OCI-LY7 (cell line): ENCODE data around the gene DMRT1. TPM values are rescaled to one million over a fixed set of nuclear protein-coding genes. Genes with fewer than 3 reads are reported as not detected.

Experiments
- BruUV-seq: library from RNA; stranded (reverse); fragments of 400-500 nt; replicated peaks from 2 replicates; lab custom pipeline; 2021; lab: Mats Ljungman, UMichigan
- CTCF ChIA-PET: fragments of 300-600 bp; sonication (Branson Sonifier 250); formaldehyde crosslinking; loops from one replicate; lab custom pipeline; 2022; ENCODE audit warnings: antibody characterized with exemption; ENCODE audit not compliant: unreplicated experiment; lab: Charles Lee
- POLR2A ChIA-PET: fragments of 300-600 bp; sonication (Branson Sonifier 250); formaldehyde crosslinking; loops from one replicate; lab custom pipeline; 2022; ENCODE audit warnings: antibody characterized with exemption; lab: Charles Lee
- DNase-seq: peaks from one replicate; pipeline ENCODE4 v3.0.0-alpha.2; 2015; ENCODE audit warnings: low spot score
- H2AFZ ChIP-seq: fragments of 200-600 bp; sonication (generic), shearing (Covaris generic); 2 replicates; pipeline ENCODE4 v1.6.1; 2014; ENCODE audit warnings: mild to moderate bottlenecking, antibody characterized with exemption, low read length, moderate library complexity
- H3K27ac ChIP-seq: fragments of 200-600 bp; sonication (generic); 2 replicates; pipeline ENCODE4 v1.5.1; 2014; ENCODE audit warnings: mixed run types, low read depth, mild to moderate bottlenecking, moderate library complexity, low read length, inconsistent platforms; ENCODE audit not compliant: poor library complexity, severe bottlenecking
- H3K36me3 ChIP-seq: fragments of 200-600 bp; sonication (generic); 2 replicates; pipeline ENCODE4 v1.6.1; 2014; ENCODE audit warnings: mild to moderate bottlenecking, antibody characterized with exemption, low read length, moderate library complexity, mixed read lengths; ENCODE audit not compliant: insufficient read depth
- H3K4me1 ChIP-seq: fragments of 200-600 bp; sonication (generic); 2 replicates; pipeline ENCODE4 v1.5.1; 2014; ENCODE audit warnings: mild to moderate bottlenecking, low read length; ENCODE audit not compliant: insufficient read depth, poor library complexity, severe bottlenecking
- H3K4me2 ChIP-seq: fragments of 200-600 bp; sonication (generic); 2 replicates; pipeline ENCODE4 v1.6.1; 2014; ENCODE audit warnings: mild to moderate bottlenecking, low read length
- H3K4me3 ChIP-seq: fragments of 200-600 bp; sonication (generic); 2 replicates; pipeline ENCODE4 v1.5.1; 2014; ENCODE audit warnings: mild to moderate bottlenecking, low read depth, low read length; ENCODE audit not compliant: poor library complexity, severe bottlenecking
- H3K79me2 ChIP-seq: fragments of 200-600 bp; sonication (generic); 2 replicates; pipeline ENCODE4 v1.6.1; 2016; ENCODE audit warnings: low read depth, mild to moderate bottlenecking, low read length, moderate library complexity, mixed read lengths; ENCODE audit not compliant: insufficient read depth
- H3K9me2 ChIP-seq: fragments of 200-600 bp; sonication (generic); 2 replicates; pipeline ENCODE4 v1.6.1; 2016; ENCODE audit warnings: mild to moderate bottlenecking, low read length, mixed read lengths; ENCODE audit not compliant: insufficient read depth
- H3K9me3 ChIP-seq: fragments of 200-600 bp; sonication (generic); 2 replicates; pipeline ENCODE4 v1.6.1; 2014; ENCODE audit warnings: mild to moderate bottlenecking, mixed run types, low read length, mixed read lengths
- H4K20me1 ChIP-seq: fragments of 200-600 bp; sonication (generic); 2 replicates; pipeline ENCODE4 v1.6.1; 2014; ENCODE audit warnings: mild to moderate bottlenecking, antibody characterized with exemption, low read length, moderate library complexity, mixed read lengths; ENCODE audit not compliant: insufficient read depth
- EZH2phosphoT487 ChIP-seq: fragments of 200-600 bp; sonication (generic); IDR thresholded peaks from 2 replicates; pipeline ENCODE4 v1.6.1; 2018; ENCODE audit warnings: low read depth, borderline replicate concordance, mild to moderate bottlenecking, mixed run types, antibody characterized with exemption, low read length, moderate library complexity, mixed read lengths
- intact Hi-C: fragments of 100-400 bp; cut with micrococcal nuclease; formaldehyde crosslinking; loops from one replicate; pipeline ENCODE4 v1.10.0; 2022; ENCODE audit not compliant: unreplicated experiment
- total RNA-seq, 2 experiments: library from RNA; depleted of rRNA in 1 of 2; stranded (reverse); fragments of >200 nt in 1 of 2; shearing (Covaris generic) in 1 of 2; gene quantifications; 2 replicates each; pipeline ENCODE4 v1.2.3, GENCODE V29; 2014 to 2022
- TF ChIP-seq, protein P1 (sequence below): fragments of 200-600 bp; sonication (generic); conservative IDR thresholded peaks from 2 replicates; pipeline ENCODE4 v1.5.1; 2014; ENCODE audit warnings: mild to moderate bottlenecking, antibody characterized with exemption, low read length, moderate library complexity, mixed read lengths

DMRT1 gene
- total RNA-seq, 2 experiments from 2014 or later, result not detected

DNA sequence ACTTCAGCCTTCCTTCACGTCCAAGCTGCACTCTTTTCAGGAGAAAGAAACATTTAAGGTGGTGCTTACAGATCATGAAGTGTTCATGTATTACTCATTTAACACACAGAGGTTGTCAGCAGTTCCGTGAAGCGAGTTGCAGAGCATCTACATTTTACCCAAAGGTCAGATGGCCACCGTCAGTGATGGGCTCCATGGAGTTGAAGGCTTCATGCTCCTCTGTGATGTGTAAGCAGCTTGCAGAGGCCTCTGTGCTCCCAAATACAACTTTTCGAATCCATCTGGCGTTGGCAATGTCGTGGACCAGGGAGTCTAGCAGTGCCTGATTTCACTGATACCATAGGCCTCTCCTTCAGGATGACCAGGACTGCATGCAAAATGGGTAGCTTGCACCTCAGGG is 81.2 kb downstream of the DMRT1 start:
- no peaks in the 10 kb centered on the region for H3K79me2 ChIP-seq
- no peaks in the 10 kb centered on the region for H3K36me3 ChIP-seq
- no peak for TF ChIP-seq EZH2phosphoT487
- DNase-seq, result no peak
- CTCF ChIA-PET, result no interaction called here
- POLR2A ChIA-PET, result no interaction called here
- H3K27ac ChIP-seq, result no peak overlapping the region
- no peaks in the 10 kb centered on the region for H4K20me1 ChIP-seq
- no TSS peak for BruUV-seq
- no peak overlapping the region for H3K4me3 ChIP-seq
- no peak overlapping the region for H3K4me2 ChIP-seq
- no peaks in the 10 kb centered on the region for H3K4me1 ChIP-seq
- no peaks in the 10 kb centered on the region for H3K9me3 ChIP-seq
- no peak overlapping the region for H2AFZ ChIP-seq
- H3K9me2 ChIP-seq, result no peaks in the 10 kb centered on the region
- intact Hi-C loops, result no loop called here

DNA sequence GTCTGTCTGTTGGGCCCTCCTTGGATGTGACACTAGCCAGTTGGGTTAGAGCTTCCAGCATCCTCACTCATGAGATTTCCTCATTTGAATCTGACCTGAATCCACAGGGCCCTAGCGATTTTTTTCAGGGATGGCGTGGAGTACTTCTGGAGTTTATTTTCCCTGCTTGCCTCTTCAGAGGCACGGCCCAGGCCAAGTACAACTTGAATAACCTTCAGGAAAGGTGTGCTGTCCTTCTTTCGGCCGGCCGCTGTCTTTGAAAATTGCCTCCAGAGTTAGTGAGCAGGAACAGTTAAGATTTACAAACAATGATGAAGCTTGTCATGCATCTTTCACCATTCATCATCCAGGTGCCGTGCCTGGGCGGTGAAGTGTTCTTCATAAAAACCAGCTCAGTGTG is 85.5 kb downstream of the DMRT1 start:
- intact Hi-C loops, result no loop called here
- BruUV-seq, result no TSS peak
- no peak overlapping the region for H3K4me3 ChIP-seq
- H3K9me3 ChIP-seq, result no peaks in the 10 kb centered on the region
- CTCF ChIA-PET, result no interaction called here
- no peaks in the 10 kb centered on the region; the same call in 1 of the 2 replicates for H3K9me2 ChIP-seq
- POLR2A ChIA-PET, result interaction anchor here (0.6 to 0.8 kb wide), 3 partner anchors 10 to 38 kb away, joined by 3 read pairs; no protein-coding TSS in a partner anchor
- no peak overlapping the region for H3K27ac ChIP-seq
- no peaks in the 10 kb centered on the region for H3K79me2 ChIP-seq
- H3K4me2 ChIP-seq, result no peak overlapping the region
- no peak for TF ChIP-seq EZH2phosphoT487
- TF ChIP-seq, protein P1, sequence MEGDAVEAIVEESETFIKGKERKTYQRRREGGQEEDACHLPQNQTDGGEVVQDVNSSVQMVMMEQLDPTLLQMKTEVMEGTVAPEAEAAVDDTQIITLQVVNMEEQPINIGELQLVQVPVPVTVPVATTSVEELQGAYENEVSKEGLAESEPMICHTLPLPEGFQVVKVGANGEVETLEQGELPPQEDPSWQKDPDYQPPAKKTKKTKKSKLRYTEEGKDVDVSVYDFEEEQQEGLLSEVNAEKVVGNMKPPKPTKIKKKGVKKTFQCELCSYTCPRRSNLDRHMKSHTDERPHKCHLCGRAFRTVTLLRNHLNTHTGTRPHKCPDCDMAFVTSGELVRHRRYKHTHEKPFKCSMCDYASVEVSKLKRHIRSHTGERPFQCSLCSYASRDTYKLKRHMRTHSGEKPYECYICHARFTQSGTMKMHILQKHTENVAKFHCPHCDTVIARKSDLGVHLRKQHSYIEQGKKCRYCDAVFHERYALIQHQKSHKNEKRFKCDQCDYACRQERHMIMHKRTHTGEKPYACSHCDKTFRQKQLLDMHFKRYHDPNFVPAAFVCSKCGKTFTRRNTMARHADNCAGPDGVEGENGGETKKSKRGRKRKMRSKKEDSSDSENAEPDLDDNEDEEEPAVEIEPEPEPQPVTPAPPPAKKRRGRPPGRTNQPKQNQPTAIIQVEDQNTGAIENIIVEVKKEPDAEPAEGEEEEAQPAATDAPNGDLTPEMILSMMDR, result no peak
- no peak for DNase-seq
- H2AFZ ChIP-seq, result no peak overlapping the region
- no peaks in the 10 kb centered on the region for H4K20me1 ChIP-seq
- H3K36me3 ChIP-seq, result no peaks in the 10 kb centered on the region
- no peaks in the 10 kb centered on the region for H3K4me1 ChIP-seq

DNA sequence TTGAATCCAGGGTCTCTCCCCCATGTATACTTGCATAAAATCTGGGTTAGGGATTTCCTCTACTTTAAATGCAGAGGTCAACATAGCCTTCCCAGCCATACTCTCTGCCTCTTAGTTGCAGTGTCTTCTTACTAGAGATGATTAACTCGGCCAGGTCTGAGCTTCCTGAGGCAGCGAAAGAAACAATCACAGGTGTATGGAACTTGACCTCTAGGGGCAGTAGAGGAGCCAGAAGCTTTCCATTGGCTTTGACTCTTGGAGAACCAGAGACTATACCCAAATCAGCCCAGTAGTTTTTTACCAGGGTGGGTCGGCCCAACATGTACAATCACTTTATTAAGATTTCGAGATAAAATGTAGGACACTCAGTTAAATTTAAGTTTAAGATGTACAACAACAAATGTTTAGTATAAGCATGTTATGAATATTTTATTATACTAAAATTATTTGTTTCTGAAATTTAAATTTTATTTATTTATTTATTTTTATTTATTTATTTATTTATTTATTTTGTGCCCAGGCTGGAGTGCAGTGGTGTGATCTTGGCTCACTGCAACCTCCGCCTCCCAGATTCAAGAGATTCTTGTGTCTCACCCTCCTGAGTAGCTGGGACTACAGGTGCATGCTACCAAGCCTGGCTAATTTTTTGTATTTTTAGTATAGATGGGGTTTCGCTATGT is 87.0 kb downstream of the DMRT1 start:
- no peaks in the 10 kb centered on the region for H3K9me3 ChIP-seq
- no peaks in the 10 kb centered on the region for H3K79me2 ChIP-seq
- no peak overlapping the region for H3K4me3 ChIP-seq
- H2AFZ ChIP-seq, result no peak overlapping the region
- BruUV-seq, result no TSS peak
- POLR2A ChIA-PET, result interaction anchor here (0.6 to 1.1 kb wide), 3 partner anchors 9 to 28 kb away, joined by 3 to 4 read pairs (median 4); no protein-coding TSS in a partner anchor
- H3K4me1 ChIP-seq, result no peaks in the 10 kb centered on the region
- intact Hi-C loops, result no loop called here
- no peak overlapping the region for H3K4me2 ChIP-seq
- TF ChIP-seq, protein P1, result peak; percentile 78
- no peak for TF ChIP-seq EZH2phosphoT487
- no peaks in the 10 kb centered on the region for H4K20me1 ChIP-seq
- no peaks in the 10 kb centered on the region for H3K36me3 ChIP-seq
- H3K9me2 ChIP-seq, result no peaks in the 10 kb centered on the region; the same call in 1 of the 2 replicates
- H3K27ac ChIP-seq, result no peak overlapping the region
- CTCF ChIA-PET, result interaction anchor here (1.1 kb wide), 1 partner anchor 34 kb away, joined by 3 read pairs; no protein-coding TSS in a partner anchor
- DNase-seq, result peak; percentile 36
